ENCODE results near the gene LY6G6D.
"Not testable (repeated sequence)": the region's sequence is repeated elsewhere in the genome, so short reads cannot be mapped to it uniquely, and the experiment has no call there.

LY6G6D gene

GRCh38 chr6:31702819-31703716 lies 12.1 kb upstream of the LY6G6D start, which contains the start of gene ABHD16A:
Gene ABHD16A (minus strand): TSS chr6:31703324. CDS start chr6:31703281, 43 bp downstream.
- TF ChIP-seq CTCF (IDR thresholded peaks at IDR 0.05; ENCODE audit: insufficient read depth, low read depth, low read length, missing control alignments): no peak
- peak within 1 kb of the TSS; percentile 97 for H3K4me3 ChIP-seq (ENCODE audit: low read length)

GRCh38 chr6:31705931-31706330 lies 9.2 kb upstream of the LY6G6D start:
- no peak overlapping the region for H3K4me3 ChIP-seq (ENCODE audit: low read length)
- DNase-seq (ENCODE audit: low read depth): no peak
- no peak for TF ChIP-seq CTCF (IDR thresholded peaks at IDR 0.05; ENCODE audit: insufficient read depth, low read depth, low read length, missing control alignments)

More at GRCh38 chr6:31702819-31703716, 12.1 kb upstream of the LY6G6D start, which contains the start of gene ABHD16A:
- peak; percentile 99 for DNase-seq (ENCODE audit: low read depth)

- no peak for TF ChIP-seq CTCF (IDR thresholded peaks at IDR 0.05; ENCODE audit: insufficient read depth, low read depth, low read length, missing control alignments)
- no peak within 1 kb of the TSS for H3K4me3 ChIP-seq (ENCODE audit: low read length)
- no peak for DNase-seq (ENCODE audit: low read depth)
Observed at GRCh38 chr6:31706599-31706998, 8.5 kb upstream of the LY6G6D start, which contains the start of gene LY6G6F. Gene LY6G6F (plus strand): TSS chr6:31706866. CDS start chr6:31706907, 41 bp downstream.

GRCh38 chr6:31707701-31708100 lies 7.4 kb upstream of the LY6G6D start:
- no peak for TF ChIP-seq CTCF (IDR thresholded peaks at IDR 0.05; ENCODE audit: insufficient read depth, low read depth, low read length, missing control alignments)
- H3K4me3 ChIP-seq (ENCODE audit: low read length): no peak overlapping the region
- DNase-seq (ENCODE audit: low read depth): no peak

- H3K4me3 ChIP-seq (ENCODE audit: low read length): no peak overlapping the region
- no peak for TF ChIP-seq CTCF (IDR thresholded peaks at IDR 0.05; ENCODE audit: insufficient read depth, low read depth, low read length, missing control alignments)
- DNase-seq (ENCODE audit: low read depth): no peak
Observed at GRCh38 chr6:31708224-31708623, 6.9 kb upstream of the LY6G6D start.

GRCh38 chr6:31709157-31709556 lies 6.0 kb upstream of the LY6G6D start:
- H3K4me3 ChIP-seq (ENCODE audit: low read length); DNase-seq (ENCODE audit: low read depth): not testable (repeated sequence)

- no peak overlapping the region for H3K4me3 ChIP-seq (ENCODE audit: low read length)
- no peak for DNase-seq (ENCODE audit: low read depth)
- TF ChIP-seq CTCF (IDR thresholded peaks at IDR 0.05; ENCODE audit: insufficient read depth, low read depth, low read length, missing control alignments): no peak
Observed at GRCh38 chr6:31710523-31711219, 4.5 kb upstream of the LY6G6D start.
